ENCODE measurements around the gene GNG12. TPM values are rescaled to one million over a fixed set of nuclear protein-coding genes. Genes with fewer than 3 reads are reported as not detected.
A peak's percentile ranks its signal among the peaks of the same experiment; 100 is the strongest.

Gene GNG12
- total and polyA plus RNA-seq, 9 of the 15 experiments (the other 6 are each of a cell fraction or from before 2014, with no cell fraction given): 2.6 to 6.0 (median 4.1) TPM

DNA sequence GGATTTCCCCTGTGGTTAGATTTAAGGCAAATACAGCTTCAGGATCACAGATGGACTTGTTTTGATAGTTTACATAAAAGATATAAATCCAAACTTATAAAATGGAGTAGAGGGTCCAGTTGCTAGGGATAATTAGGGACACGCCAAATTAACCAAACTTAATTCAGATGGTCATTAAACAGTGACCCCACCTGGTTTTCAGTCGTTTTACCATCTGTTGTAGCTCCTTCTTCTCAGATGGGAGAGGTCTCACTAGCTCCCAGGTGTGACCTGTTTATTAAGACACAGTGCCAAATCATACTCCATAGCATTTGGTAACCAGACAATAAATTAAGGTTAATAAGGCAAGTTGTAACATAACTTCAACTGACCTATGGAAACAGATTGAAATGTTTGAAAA lies 156.3 kb downstream of the GNG12 start:
- no peaks in the 10 kb centered on the region for H3K27me3 ChIP-seq (ENCODE audit: control insufficient read depth in 2 of 2, insufficient read depth in 2 of 2, low read length in 2 of 2)

DNA sequence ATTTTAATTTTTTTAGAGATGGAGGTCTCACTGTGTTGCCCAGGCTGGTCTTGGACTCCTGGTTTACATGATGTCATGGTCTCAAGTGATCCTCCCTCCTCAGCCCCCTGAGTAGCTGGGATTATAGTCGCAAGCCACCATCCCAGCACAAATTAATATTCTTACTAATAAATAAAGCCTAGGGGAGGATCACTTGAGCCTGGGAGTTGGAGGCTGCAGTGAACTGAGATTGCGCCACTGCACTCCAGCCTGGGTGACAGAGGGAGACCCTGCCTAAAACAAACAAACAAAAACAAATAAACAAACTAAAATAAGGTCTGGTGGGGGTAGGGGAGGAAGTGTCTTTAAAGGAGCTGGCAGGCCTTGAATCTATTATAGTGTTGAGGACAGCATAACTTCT lies 157.0 kb downstream of the GNG12 start:
- WGBS (ENCODE audit: insufficient coverage, low coverage, missing lambda C conversion rate): 92% methylated on average over 2 of the region's 2 CpGs
- H4K20me1 ChIP-seq (replicated peaks; ENCODE audit: control insufficient read depth, insufficient read depth, low read length): no peaks in the 10 kb centered on the region
- no peak for ATAC-seq
- no TSS peak for BruUV-seq (replicated peaks)
- no peak for DNase-seq (ENCODE audit: extremely low read depth in 1 of 4, low spot score in 3 of 4)
- H3K9me3 ChIP-seq (replicated peaks; ENCODE audit: control insufficient read depth, insufficient read depth, low read depth, low read length): no peaks in the 10 kb centered on the region
- ChIA-PET CTCF (ENCODE audit: low intra/inter-chr PET ratio) (no interaction called here), POLR2A (interaction anchor here (0.6 to 1.8 kb wide), 3 partner anchors 8 to 241 kb away, joined by 3 to 7 read pairs (median 5); partner anchors contain the start of gene GADD45A)
- TF ChIP-seq ZNF561 (CRISPR knock-in tag; conservative IDR thresholded peaks at IDR 0.05) (no peak), ARID1B (IDR thresholded peaks at IDR 0.05) (no peak), OTX1 (CRISPR knock-in tag; IDR thresholded peaks at IDR 0.05) (no peak)
- no peak overlapping the region for H3K9ac ChIP-seq (ENCODE audit: insufficient read depth in 1 of 2, low read depth in 2 of 2, low read length in 2 of 2)
- no peaks in the 10 kb centered on the region for H3K36me3 ChIP-seq (ENCODE audit: control insufficient read depth, insufficient read depth, low read length)
- no peaks in the 10 kb centered on the region for H3K79me2 ChIP-seq (ENCODE audit: control insufficient read depth, insufficient read depth, low read length)
- no peak overlapping the region for H3K27ac ChIP-seq (ENCODE audit: extremely low read depth, low read depth, low read length)
- peaks cover 3 to 9% of the 10 kb centered on the region in 2 experiments; a peak in 2 of 5 replicates for H3K4me1 ChIP-seq (replicated peaks in 1 of 2; ENCODE audit: control insufficient read depth in 2 of 2, insufficient read depth in 2 of 2, low read length in 2 of 2)
- H3K4me3 ChIP-seq: no peak overlapping the region
- in situ Hi-C loops (cut with MboI) (no loop called here), intact Hi-C loops (cut with micrococcal nuclease) (no loop called here)
- H3K27me3 ChIP-seq (ENCODE audit: control insufficient read depth in 2 of 2, insufficient read depth in 2 of 2, low read length in 2 of 2): no peaks in the 10 kb centered on the region
- H2AFZ ChIP-seq (ENCODE audit: low read depth, low read length): no peak overlapping the region
- H3K4me2 ChIP-seq (ENCODE audit: insufficient read depth, low read length): no peak overlapping the region
- no peak for FAIRE-seq
- H3K9me1 ChIP-seq (ENCODE audit: control insufficient read depth, insufficient read depth, low read length): no peaks in the 10 kb centered on the region

More for the DNA sequence above, 156.3 kb downstream of the GNG12 start:
- Histone ChIP-seq H3K4me2 (ENCODE audit: insufficient read depth, low read length) (no peak overlapping the region), H3K9ac (ENCODE audit: insufficient read depth in 1 of 2, low read depth in 2 of 2, low read length in 2 of 2) (no peak overlapping the region), H3K27ac (ENCODE audit: extremely low read depth, low read depth, low read length) (no peak overlapping the region), H3K9me1 (ENCODE audit: control insufficient read depth, insufficient read depth, low read length) (no peaks in the 10 kb centered on the region), H4K20me1 (replicated peaks; ENCODE audit: control insufficient read depth, insufficient read depth, low read length) (no peaks in the 10 kb centered on the region), H3K79me2 (ENCODE audit: control insufficient read depth, insufficient read depth, low read length) (no peaks in the 10 kb centered on the region), H3K9me3 (replicated peaks; ENCODE audit: control insufficient read depth, insufficient read depth, low read depth, low read length) (no peaks in the 10 kb centered on the region), H2AFZ (ENCODE audit: low read depth, low read length) (0 out of 2 replicates have a peak overlapping the region, but pooled peaks have one; percentile 18), H3K4me1 (replicated peaks in 1 of 2; ENCODE audit: control insufficient read depth in 2 of 2, insufficient read depth in 2 of 2, low read length in 2 of 2) (peaks cover 3 to 9% of the 10 kb centered on the region in 2 experiments; a peak in 3 of 5 replicates), H3K36me3 (ENCODE audit: control insufficient read depth, insufficient read depth, low read length) (no peaks in the 10 kb centered on the region), H3K4me3 (no peak overlapping the region)
- in situ Hi-C loops (cut with MboI) (no loop called here), intact Hi-C loops (cut with micrococcal nuclease) (no loop called here)
- CTCF ChIA-PET (ENCODE audit: low intra/inter-chr PET ratio): no interaction called here
- FAIRE-seq (no peak), ATAC-seq (no peak), DNase-seq (ENCODE audit: extremely low read depth in 1 of 4, low spot score in 3 of 4) (no peak)
- POLR2A ChIA-PET: interaction anchor here (0.6 to 1.8 kb wide), 4 partner anchors 8 to 241 kb away, joined by 3 to 7 read pairs (median 4); partner anchors contain the start of gene GADD45A
- no TSS peak for BruUV-seq (replicated peaks)
- TF ChIP-seq ZFP1 (CRISPR knock-in tag; IDR thresholded peaks at IDR 0.05) (no peak), EHMT2 (IDR thresholded peaks at IDR 0.05) (no peak), TARDBP (IDR thresholded peaks at IDR 0.05) (no peak), ESRRA (IDR thresholded peaks at IDR 0.05; ENCODE audit: borderline replicate concordance, low read depth) (no peak)
- TF ChIP-seq, protein P1, sequence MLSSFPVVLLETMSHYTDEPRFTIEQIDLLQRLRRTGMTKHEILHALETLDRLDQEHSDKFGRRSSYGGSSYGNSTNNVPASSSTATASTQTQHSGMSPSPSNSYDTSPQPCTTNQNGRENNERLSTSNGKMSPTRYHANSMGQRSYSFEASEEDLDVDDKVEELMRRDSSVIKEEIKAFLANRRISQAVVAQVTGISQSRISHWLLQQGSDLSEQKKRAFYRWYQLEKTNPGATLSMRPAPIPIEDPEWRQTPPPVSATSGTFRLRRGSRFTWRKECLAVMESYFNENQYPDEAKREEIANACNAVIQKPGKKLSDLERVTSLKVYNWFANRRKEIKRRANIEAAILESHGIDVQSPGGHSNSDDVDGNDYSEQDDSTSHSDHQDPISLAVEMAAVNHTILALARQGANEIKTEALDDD (IDR thresholded peaks at IDR 0.05): no peak
- 44% methylated on average over 2 of the region's 2 CpGs for WGBS (ENCODE audit: insufficient coverage, low coverage, missing lambda C conversion rate)

Measured in K562 (cell line).